Suprapubic skin (tissue), 3 donors: Measurements from ENCODE around the gene LINGO1.

Source experiments
- CTCF ChIP-seq, 2 donors: fragments of 200-600 bp in 1 of 2; fragments of 450-650 bp in 1 of 2; sonication (generic) in 1 of 2; IDR thresholded peaks; one replicate each; pipeline ENCODE4 v1.5.1; 2016 to 2019; ENCODE audit warnings: antibody characterized with exemption in 2 of 2, mild to moderate bottlenecking in 1 of 2, moderate library complexity in 1 of 2
- EP300 ChIP-seq: sonication (generic); formaldehyde crosslinking; IDR thresholded peaks from one replicate; pipeline ENCODE4 v1.6.1; 2017; ENCODE audit warnings: antibody characterized with exemption
- POLR2A ChIP-seq, 2 donors: fragments of 450-650 bp; IDR thresholded peaks; one replicate each; pipeline ENCODE4 v1.6.1; 2017; ENCODE audit warnings: antibody characterized with exemption in 2 of 2, mild to moderate bottlenecking in 2 of 2, moderate library complexity in 2 of 2

- TF ChIP-seq CTCF (IDR thresholded peaks at IDR 0.05) (no peak), POLR2A (IDR thresholded peaks at IDR 0.05) (no peak), EP300 (no peak)
These were observed 25.4 kb downstream of the LINGO1 start for GRCh38 chr15:77607111-77607893.
